HepG2 (cell line): Measurements from ENCODE around the gene MAVS. TPM values are rescaled to one million over a fixed set of nuclear protein-coding genes. Genes with fewer than 3 reads are reported as not detected.

Experiments
- KDM2A ChIP-seq: sonication (generic); formaldehyde crosslinking; IDR thresholded peaks from 2 replicates; pipeline ENCODE4 v1.4.0; 2020; ENCODE audit warnings: low read depth, missing genetic modification reagents, borderline replicate concordance
- PAX8 ChIP-seq: sonication (generic); formaldehyde crosslinking; IDR thresholded peaks from 2 replicates; pipeline ENCODE4 v1.8.0; 2022; ENCODE audit warnings: mild to moderate bottlenecking, missing genetic modification reagents, borderline replicate concordance
- SRY ChIP-seq: sonication (generic); formaldehyde crosslinking; IDR thresholded peaks from 2 replicates; pipeline ENCODE4 v1.8.0; 2022; ENCODE audit warnings: mild to moderate bottlenecking, missing genetic modification reagents
- THAP11 ChIP-seq: IDR thresholded peaks from 2 replicates; pipeline ENCODE4 v1.6.1; 2016; ENCODE audit warnings: missing biosample characterization, missing genetic modification reagents
- ZNF232 ChIP-seq: sonication (generic); formaldehyde crosslinking; IDR thresholded peaks from 2 replicates; pipeline ENCODE4 v1.4.0; 2020; ENCODE audit warnings: missing genetic modification reagents, borderline replicate concordance
- ZNF260 ChIP-seq: sonication (generic); formaldehyde crosslinking; IDR thresholded peaks from 2 replicates; pipeline ENCODE4 v1.4.0; 2020; ENCODE audit warnings: missing genetic modification reagents, low read depth, mild to moderate bottlenecking, borderline replicate concordance
- ZNF274 ChIP-seq: sonication (generic); formaldehyde crosslinking; IDR thresholded peaks from 2 replicates; pipeline ENCODE4 v1.5.1; 2020; ENCODE audit warnings: mild to moderate bottlenecking, missing genetic modification reagents
- polyA plus RNA-seq, 8 experiments: library from polyadenylated mRNA; depleted of rRNA in 3 of 8; stranded (reverse) in 7 of 8; unstranded in 1 of 8; fragments of >200 nt; fragmentation: Illumina TruSeq in 4 of 8; extraction: Trizol in 4 of 8; gene quantifications; 2 replicates each; pipeline versions ENCODE4 v1.2.1 to v1.2.3, GENCODE V29; 2011 to 2016; ENCODE audit warnings: low read depth in 4 of 8, missing spikeins in 1 of 8, mixed read lengths in 1 of 8; ENCODE audit not compliant: insufficient read depth in 1 of 8
- total RNA-seq, 5 experiments: library from RNA; depleted of rRNA; stranded (reverse); fragments of >200 nt; fragmentation: Illumina TruSeq; extraction: Trizol; gene quantifications; 2 replicates each; pipeline ENCODE4 v1.2.3, GENCODE V29; 2016; ENCODE audit warnings: low read depth in 1 of 5
- TF ChIP-seq, protein P1 (sequence below): sonication (generic); formaldehyde crosslinking; IDR thresholded peaks from 2 replicates; pipeline ENCODE4 v1.8.0; 2022; ENCODE audit warnings: low read depth, missing genetic modification reagents
- TF ChIP-seq, protein P2 (sequence below): sonication (generic); formaldehyde crosslinking; IDR thresholded peaks from 2 replicates; pipeline ENCODE4 v1.8.0; 2022; ENCODE audit warnings: mild to moderate bottlenecking, missing genetic modification reagents
- TF ChIP-seq, protein P3 (sequence below): sonication (generic); formaldehyde crosslinking; IDR thresholded peaks from 2 replicates; pipeline ENCODE4 v1.4.0; 2020; ENCODE audit warnings: missing genetic modification reagents, borderline replicate concordance
- TF ChIP-seq, protein P4 (sequence below): sonication (generic); formaldehyde crosslinking; IDR thresholded peaks from 2 replicates; pipeline ENCODE4 v1.4.0; 2020; ENCODE audit warnings: missing genetic modification reagents
- TF ChIP-seq, protein P5 (sequence below): sonication (generic); formaldehyde crosslinking; IDR thresholded peaks from 2 replicates; pipeline ENCODE4 v1.4.0; 2020; ENCODE audit warnings: missing genetic modification reagents

The MAVS gene
- total and polyA plus RNA-seq, 2 of the 13 experiments (the other 11 are each of a cell fraction or from before 2014, with no cell fraction given), result 27.3 to 36.6 TPM

DNA sequence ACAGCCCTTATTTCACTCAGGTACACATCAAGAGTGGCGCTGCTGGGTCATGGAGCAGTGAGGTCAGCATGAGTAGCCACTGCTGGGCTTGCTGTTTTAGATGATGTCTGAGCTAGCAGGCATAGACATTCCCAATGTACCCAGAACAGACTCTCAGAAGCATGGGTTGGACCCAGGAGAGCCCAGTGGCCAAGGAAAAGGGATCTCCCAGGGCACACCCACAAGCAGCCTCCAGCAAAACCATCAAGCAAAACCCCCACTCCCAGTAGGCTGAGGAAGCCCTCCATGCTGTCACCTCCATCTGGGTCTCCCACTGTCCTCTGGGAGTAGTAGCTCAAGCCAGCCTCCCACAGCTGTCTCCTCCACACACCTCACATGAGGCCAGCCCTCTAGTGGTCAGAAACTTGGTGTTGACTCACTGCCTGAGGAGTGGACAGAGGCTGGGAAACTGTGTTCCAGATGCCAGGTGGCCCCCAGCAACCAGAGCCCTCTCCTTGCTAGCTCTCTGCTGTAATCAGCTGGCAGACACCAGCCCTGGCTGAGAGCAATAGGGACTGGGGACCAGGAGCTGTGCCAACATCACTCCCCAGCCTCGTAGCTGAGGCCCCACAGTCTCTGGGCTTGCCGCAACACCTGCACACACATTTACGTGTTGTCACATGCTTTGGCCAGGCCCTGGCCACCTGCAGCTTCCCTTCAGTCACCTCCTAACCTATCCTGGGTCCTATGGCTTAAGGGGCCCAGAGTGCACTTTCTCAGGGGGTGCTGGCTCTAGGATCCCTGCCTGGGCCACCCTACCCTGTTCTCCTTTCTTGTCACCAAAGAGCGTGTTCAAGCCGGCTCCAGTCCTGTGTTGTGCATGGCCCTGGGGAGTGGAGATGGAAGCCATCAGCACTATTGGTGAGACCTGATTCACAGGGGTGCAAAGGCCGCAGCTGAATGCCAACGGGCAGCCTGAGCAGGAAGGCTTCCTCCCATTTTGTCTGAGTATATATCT is 28.2 kb upstream of the MAVS start (continued):
- TF ChIP-seq ZNF274 (CRISPR knock-in tag) (peak; percentile 65; the same call in 1 of the 2 replicates), PAX8 (CRISPR knock-in tag) (no peak), ZNF232 (CRISPR knock-in tag) (peak; percentile 54; the same call in 1 of the 2 replicates), SRY (0 out of 2 replicates have a peak, but pooled peaks have one; percentile 30), ZNF260 (no peak), THAP11 (peak; percentile 88), KDM2A (peak; percentile 93)
- TF ChIP-seq, protein P1, sequence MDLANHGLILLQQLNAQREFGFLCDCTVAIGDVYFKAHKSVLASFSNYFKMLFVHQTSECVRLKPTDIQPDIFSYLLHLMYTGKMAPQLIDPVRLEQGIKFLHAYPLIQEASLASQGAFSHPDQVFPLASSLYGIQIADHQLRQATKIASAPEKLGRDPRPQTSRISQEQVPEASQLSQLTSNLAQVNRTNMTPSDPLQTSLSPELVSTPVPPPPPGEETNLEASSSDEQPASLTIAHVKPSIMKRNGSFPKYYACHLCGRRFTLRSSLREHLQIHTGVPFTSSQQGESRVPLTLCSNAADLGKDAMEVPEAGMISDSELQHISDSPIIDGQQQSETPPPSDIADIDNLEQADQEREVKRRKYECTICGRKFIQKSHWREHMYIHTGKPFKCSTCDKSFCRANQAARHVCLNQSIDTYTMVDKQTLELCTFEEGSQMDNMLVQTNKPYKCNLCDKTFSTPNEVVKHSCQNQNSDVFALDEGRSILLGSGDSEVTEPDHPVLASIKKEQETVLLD (CRISPR knock-in tag), result no peak
- TF ChIP-seq, protein P2, sequence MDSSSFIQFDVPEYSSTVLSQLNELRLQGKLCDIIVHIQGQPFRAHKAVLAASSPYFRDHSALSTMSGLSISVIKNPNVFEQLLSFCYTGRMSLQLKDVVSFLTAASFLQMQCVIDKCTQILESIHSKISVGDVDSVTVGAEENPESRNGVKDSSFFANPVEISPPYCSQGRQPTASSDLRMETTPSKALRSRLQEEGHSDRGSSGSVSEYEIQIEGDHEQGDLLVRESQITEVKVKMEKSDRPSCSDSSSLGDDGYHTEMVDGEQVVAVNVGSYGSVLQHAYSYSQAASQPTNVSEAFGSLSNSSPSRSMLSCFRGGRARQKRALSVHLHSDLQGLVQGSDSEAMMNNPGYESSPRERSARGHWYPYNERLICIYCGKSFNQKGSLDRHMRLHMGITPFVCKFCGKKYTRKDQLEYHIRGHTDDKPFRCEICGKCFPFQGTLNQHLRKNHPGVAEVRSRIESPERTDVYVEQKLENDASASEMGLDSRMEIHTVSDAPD, result 0 out of 2 replicates have a peak, but pooled peaks have one; percentile 64
- TF ChIP-seq, protein P3, sequence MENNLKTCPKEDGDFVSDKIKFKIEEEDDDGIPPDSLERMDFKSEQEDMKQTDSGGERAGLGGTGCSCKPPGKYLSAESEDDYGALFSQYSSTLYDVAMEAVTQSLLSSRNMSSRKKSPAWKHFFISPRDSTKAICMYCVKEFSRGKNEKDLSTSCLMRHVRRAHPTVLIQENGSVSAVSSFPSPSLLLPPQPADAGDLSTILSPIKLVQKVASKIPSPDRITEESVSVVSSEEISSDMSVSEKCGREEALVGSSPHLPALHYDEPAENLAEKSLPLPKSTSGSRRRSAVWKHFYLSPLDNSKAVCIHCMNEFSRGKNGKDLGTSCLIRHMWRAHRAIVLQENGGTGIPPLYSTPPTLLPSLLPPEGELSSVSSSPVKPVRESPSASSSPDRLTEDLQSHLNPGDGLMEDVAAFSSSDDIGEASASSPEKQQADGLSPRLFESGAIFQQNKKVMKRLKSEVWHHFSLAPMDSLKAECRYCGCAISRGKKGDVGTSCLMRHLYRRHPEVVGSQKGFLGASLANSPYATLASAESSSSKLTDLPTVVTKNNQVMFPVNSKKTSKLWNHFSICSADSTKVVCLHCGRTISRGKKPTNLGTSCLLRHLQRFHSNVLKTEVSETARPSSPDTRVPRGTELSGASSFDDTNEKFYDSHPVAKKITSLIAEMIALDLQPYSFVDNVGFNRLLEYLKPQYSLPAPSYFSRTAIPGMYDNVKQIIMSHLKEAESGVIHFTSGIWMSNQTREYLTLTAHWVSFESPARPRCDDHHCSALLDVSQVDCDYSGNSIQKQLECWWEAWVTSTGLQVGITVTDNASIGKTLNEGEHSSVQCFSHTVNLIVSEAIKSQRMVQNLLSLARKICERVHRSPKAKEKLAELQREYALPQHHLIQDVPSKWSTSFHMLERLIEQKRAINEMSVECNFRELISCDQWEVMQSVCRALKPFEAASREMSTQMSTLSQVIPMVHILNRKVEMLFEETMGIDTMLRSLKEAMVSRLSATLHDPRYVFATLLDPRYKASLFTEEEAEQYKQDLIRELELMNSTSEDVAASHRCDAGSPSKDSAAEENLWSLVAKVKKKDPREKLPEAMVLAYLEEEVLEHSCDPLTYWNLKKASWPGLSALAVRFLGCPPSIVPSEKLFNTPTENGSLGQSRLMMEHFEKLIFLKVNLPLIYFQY, result peak; percentile 79
- TF ChIP-seq, protein P4, sequence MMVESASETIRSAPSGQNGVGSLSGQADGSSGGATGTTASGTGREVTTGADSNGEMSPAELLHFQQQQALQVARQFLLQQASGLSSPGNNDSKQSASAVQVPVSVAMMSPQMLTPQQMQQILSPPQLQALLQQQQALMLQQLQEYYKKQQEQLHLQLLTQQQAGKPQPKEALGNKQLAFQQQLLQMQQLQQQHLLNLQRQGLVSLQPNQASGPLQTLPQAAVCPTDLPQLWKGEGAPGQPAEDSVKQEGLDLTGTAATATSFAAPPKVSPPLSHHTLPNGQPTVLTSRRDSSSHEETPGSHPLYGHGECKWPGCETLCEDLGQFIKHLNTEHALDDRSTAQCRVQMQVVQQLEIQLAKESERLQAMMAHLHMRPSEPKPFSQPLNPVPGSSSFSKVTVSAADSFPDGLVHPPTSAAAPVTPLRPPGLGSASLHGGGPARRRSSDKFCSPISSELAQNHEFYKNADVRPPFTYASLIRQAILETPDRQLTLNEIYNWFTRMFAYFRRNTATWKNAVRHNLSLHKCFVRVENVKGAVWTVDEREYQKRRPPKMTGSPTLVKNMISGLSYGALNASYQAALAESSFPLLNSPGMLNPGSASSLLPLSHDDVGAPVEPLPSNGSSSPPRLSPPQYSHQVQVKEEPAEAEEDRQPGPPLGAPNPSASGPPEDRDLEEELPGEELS (CRISPR knock-in tag), result peak; percentile 62; the same call in 1 of the 2 replicates
- TF ChIP-seq, protein P5, sequence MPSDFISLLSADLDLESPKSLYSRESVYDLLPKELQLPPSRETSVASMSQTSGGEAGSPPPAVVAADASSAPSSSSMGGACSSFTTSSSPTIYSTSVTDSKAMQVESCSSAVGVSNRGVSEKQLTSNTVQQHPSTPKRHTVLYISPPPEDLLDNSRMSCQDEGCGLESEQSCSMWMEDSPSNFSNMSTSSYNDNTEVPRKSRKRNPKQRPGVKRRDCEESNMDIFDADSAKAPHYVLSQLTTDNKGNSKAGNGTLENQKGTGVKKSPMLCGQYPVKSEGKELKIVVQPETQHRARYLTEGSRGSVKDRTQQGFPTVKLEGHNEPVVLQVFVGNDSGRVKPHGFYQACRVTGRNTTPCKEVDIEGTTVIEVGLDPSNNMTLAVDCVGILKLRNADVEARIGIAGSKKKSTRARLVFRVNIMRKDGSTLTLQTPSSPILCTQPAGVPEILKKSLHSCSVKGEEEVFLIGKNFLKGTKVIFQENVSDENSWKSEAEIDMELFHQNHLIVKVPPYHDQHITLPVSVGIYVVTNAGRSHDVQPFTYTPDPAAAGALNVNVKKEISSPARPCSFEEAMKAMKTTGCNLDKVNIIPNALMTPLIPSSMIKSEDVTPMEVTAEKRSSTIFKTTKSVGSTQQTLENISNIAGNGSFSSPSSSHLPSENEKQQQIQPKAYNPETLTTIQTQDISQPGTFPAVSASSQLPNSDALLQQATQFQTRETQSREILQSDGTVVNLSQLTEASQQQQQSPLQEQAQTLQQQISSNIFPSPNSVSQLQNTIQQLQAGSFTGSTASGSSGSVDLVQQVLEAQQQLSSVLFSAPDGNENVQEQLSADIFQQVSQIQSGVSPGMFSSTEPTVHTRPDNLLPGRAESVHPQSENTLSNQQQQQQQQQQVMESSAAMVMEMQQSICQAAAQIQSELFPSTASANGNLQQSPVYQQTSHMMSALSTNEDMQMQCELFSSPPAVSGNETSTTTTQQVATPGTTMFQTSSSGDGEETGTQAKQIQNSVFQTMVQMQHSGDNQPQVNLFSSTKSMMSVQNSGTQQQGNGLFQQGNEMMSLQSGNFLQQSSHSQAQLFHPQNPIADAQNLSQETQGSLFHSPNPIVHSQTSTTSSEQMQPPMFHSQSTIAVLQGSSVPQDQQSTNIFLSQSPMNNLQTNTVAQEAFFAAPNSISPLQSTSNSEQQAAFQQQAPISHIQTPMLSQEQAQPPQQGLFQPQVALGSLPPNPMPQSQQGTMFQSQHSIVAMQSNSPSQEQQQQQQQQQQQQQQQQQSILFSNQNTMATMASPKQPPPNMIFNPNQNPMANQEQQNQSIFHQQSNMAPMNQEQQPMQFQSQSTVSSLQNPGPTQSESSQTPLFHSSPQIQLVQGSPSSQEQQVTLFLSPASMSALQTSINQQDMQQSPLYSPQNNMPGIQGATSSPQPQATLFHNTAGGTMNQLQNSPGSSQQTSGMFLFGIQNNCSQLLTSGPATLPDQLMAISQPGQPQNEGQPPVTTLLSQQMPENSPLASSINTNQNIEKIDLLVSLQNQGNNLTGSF (CRISPR knock-in tag), result 0 out of 2 replicates have a peak, but pooled peaks have one; percentile 41
